HG02610 (cell line): ENCODE data around the gene BICRA.
"Not testable (repeated sequence)": the region's sequence is repeated elsewhere in the genome, so short reads cannot be mapped to it uniquely, and the experiment has no call there.

Experiments used
- ATAC-seq: cut with Tn5 transposase; IDR thresholded peaks from one replicate; pipeline ENCODE4 v1.9.1; 2021; ENCODE audit warnings: mild to moderate bottlenecking, moderate library complexity; ENCODE audit not compliant: unreplicated experiment

BICRA gene

DNA sequence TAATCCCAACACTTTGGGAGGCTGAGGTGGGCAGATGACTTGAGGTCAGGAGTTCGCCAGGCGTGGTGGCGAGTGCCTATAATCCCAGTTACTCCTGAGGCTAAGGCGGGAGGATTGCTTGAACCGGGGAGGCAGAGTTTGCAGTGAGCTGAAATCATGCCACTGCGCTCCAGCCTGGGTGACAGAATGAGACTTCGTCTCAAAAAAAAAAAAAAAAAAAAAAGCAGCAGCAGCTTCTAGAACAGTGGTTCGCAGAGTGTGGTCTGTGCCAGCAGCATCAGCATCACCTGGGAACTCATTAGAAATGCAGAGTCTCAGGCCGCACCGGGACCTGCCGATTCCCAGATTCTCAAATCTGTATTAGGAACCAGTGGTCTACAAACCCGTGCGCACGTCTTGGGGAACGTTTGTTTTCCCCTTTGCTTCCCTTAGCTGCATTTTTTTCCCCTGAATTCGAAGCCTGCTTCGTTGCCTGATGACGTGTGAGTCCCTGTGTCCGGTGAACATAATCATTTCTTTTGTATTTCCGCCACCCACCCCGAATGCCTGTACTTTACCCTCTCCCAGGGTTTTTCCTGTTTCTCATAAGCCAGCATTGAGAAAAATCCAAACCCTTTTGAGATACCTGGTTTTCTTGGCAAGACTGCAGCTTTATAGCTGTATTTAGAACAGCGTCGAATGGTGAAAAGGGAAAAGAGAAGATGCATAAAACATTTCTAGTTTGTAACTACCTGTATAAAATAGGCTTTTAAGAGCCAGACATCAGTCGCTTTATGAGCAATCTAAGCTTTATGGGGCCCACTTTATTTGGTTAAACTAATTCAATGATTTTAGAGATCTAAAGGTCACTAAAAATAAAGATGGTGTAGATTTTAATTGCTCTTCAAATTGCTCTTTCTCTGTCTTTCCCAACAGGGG is 49.8 kb downstream of the BICRA start:
- no peak for ATAC-seq

DNA sequence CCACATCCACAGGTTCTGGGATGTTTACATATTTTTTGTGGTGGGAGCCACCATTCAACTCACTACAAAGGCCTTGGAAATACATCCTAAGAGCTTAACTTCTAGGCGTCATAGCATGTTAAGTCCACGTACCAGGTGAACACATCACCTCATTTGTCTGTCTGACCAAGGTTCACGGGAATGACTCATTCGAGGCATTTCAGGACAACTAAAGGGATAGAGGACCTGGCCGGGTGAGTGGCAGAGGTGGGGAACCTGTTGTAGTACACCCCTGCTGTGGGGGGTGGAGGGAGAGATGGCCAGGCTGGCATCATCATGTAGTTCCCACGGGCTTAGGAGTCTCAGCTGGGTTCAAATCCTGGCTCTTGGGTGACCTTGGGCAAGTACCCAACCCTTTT is 51.5 kb downstream of the BICRA start:
- no peak for ATAC-seq

DNA sequence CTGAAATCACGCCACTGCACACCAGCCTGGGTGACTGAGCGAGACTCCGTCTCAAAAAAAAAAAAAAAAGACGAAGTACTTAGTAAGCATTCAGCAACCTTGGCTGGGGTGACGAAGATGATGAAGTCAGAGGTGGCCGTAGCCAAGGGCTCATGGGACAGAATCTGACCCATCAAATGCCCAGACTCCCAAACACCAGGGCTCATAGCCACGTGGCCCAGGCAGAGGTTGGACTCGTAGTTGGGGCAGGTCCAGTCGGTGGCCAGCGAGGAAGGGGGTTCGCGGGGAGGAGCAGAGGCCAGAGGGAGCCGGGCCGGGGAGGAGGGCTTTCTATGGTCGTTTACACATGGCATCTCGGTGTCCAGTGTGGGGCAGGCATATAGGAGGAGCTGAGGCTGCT is 52.2 kb downstream of the BICRA start:
- no peak for ATAC-seq

DNA sequence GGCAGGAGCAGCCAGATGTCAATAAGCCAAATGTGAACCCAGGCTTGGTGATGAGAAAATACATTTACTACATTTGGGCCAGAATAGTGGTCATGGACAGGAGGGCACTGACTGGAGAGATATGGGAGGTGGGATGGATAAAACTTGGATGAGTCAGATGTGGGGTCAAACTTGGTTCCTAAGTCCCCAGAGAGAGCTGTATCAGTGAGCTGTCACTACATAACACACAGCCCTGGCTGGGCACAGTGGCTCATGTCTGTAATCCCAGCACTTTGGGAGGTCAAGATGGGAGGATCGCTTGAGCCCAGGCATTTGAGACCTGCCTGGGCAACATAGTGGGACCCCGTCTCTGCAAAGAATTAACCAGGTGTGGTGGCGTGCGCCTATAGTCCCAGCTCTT is 52.7 kb downstream of the BICRA start:
- no peak for ATAC-seq

DNA sequence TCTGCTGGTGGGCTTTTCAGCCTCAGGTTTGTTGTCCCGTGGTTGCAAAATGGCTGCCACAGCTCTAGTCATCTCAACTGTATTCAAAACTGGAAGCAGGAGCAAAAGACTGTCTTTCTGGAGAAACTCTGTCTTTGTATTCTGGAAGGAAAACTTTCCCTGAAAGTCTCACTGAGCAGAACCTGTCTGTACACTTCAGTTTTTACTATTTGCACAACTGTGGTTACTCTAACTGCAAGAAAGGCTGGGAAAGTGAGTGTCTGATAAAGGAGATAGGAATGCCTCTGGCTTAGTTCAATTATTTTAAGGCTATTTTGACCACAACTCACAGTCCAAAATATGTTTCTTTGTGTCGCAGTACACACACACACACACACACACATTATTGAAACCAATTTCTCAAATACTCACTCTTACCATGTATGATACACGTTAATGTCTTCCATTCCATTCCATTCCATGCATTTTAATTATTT is 54.5 kb downstream of the BICRA start:
- ATAC-seq, result no peak

DNA sequence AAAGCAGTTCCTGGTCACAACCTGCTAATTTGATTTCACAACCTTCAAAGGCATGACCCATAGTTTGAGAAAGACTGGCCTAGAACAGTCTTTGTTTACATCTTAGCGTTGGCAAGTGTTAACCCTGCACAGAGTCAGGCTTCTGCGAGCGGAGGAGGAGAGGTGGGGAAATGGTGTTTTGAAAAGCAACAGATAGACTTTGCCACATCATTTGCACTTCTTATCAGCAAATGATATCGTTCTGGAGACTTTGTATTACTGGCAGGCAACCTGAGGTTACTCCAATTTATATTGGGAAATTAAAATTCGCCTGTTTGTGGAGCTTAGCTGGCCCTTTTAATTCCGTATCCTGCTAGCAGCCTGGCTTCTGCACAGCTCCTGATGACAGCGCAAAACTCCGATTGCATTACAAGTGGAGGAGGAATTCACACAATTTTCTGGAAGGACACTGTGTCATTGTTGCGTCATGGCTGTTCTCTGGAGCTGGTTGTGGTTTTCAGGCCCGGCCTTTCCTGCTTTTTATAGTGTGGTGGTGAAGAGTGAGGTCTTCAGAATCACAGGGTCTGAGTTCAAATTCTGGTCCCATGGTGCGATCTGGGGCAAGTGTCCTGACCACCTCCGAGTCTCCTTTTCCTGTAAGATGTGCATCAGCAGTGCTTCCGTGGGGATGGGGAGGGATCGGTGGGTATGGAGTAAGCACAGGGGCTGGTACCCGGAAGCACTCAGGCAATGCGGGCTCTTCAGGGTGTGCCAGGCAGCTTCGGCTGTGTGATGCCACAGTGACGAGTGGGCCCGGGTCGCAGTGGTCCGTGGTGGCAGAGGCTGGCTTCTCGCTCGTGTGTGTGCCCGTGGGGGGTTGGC is 55.2 kb downstream of the BICRA start:
- ATAC-seq, result no peak

DNA sequence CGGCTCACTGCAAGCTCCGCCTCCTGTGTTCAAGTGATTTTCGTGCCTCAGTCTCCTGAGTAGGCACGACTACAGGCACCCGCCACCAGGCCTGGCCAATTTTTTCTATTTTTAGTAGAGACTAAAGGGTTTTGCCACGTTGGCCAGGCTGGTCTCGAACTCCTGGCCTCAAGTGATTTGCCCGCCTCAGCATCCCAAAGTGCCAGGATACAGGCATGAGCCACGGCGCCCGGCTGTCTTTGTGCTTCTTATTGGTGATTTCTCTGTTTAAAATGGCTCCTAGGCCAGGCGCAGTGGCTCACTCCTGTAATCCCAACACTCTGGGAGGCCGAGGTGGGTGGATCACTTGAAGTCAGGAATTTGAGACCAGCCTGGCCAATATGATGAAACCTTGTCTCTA is 59.6 kb downstream of the BICRA start:
- not testable (repeated sequence) for ATAC-seq

DNA sequence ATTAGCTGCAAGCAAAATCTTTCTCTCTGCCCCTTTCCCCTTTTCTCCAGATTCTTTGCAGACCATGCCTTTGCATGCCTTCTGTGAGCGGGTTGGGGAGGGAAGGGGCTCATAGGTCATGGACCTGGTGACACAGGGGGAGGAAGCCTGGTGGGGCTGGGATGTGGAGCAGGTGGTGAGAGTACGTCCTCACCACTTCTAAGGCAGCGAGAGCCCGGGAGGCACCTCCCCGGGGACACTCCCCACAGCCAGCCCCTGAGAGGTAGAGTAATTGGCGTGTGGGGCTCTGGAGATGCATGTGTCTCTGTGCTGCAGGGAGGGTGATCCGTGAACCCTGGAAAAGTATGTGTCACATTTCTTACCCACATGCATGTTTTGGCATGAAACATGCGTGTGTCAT is 61.8 kb downstream of the BICRA start:
- no peak for ATAC-seq

DNA sequence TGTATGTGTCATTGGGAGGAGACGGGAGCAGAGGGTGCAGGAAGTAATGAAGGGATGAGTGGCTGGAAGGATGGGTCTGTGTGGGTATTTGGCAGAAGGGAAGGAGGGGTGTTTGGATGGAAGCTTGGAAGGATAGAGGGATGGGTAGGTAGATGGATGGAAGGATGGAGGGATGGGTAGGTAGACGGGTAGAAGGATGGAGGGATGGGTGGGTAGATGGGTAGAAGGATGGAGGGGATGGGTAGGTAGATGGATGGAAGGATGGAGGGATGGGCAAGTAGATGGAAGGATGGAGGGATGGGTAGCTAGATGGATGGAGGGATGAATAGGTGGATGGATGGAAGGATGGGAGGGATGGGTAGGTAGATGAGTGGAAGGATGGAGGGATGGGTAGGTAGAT is 62.6 kb downstream of the BICRA start:
- no peak for ATAC-seq

DNA sequence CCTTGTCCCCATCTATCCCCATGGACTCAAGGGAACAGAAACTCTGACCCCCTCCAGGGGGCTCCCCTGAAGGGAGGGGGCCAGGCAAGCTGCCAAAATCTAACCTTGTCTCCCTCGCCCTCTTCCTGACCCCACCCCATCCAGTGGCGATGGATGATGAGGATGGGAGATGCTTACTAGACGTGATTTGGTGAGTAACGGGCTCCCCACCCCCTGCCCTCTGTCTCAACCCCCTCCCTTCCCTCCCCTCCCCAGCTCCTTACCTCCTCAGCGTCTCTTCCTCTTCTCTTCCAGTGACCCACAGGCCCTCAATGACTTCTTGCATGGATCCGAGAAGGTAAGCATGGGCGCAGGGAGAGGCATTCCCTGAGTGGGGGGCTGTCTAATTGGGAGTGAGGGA is 64.5 kb downstream of the BICRA start:
- no peak for ATAC-seq

DNA sequence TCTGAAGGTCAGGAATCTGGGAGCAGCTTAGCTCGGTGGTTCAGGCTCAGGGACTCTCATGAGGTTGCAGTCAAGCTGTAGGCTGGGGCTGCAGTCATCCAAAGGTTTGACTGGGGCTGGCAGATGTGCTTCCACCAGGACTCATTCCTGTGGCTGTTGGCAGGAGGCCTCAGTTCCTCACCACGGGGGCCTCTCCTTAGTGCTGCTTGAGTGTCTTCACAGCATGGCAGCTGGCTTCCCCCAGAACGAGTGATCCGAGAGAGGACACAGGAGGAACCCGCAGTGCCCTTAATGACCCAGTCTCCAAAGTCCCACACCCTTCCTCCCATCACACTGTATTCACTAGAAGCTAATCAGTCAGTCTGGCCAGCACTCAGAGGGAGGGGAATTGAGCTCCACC is 65.6 kb downstream of the BICRA start:
- ATAC-seq, result no peak

DNA sequence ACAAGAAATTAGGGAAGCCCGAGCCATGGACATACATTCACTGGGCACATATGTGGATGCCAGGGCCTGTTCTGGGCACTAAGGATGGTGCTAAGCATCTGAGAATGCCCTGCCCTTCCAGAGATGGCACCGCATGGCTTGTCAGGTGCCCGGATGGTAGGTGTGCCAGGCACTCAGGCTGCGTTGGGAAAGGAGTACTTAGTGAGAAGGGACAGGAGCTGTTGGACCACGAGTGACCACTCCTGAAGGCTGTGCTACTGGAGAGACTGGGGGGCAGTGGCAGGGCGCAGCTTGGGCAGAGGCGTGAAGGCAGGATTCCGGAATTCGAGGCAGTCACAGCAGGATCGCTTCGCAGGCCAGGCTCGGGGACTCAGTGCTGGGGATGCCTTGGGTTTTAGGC is 66.3 kb downstream of the BICRA start:
- no peak for ATAC-seq

DNA sequence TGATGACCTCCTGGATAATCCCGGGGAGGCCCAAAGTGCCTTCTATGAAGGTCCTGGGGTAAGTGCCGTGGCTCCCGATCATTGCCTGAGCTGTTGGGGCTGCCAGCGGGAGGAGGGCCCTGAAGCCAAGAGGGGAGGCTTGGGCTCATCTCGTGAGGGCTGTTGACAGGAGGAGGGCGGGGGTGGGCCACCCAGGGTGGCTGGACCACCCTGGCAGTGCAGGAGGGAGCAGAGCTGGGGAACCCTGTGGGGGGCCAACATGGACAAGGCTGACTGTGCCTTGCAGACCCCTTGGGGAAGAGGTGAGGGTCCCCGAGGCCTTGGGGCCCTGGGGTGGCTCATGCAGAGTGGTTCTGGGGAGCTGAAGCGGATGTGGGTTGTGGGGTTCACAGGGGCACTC is 66.9 kb downstream of the BICRA start:
- no peak for ATAC-seq

DNA sequence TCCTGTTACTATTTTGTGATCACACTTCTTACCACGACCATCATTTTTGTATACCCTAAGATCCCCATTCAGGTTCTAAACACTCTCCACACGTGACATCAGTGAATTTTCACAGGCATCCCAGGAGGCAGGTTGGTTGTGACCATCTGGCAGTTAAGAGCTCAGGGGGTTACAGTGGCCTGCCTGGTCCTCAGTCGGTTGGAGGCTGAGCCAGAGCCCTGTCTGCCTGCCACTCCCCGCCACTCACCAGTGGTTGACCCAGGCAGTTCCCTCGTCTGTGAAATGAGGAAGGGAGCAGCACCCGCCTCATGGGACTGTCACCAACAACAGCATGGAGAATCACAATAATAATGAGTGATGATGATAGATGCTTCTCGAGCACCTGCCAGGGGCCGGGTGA is 67.9 kb downstream of the BICRA start:
- no peak for ATAC-seq

DNA sequence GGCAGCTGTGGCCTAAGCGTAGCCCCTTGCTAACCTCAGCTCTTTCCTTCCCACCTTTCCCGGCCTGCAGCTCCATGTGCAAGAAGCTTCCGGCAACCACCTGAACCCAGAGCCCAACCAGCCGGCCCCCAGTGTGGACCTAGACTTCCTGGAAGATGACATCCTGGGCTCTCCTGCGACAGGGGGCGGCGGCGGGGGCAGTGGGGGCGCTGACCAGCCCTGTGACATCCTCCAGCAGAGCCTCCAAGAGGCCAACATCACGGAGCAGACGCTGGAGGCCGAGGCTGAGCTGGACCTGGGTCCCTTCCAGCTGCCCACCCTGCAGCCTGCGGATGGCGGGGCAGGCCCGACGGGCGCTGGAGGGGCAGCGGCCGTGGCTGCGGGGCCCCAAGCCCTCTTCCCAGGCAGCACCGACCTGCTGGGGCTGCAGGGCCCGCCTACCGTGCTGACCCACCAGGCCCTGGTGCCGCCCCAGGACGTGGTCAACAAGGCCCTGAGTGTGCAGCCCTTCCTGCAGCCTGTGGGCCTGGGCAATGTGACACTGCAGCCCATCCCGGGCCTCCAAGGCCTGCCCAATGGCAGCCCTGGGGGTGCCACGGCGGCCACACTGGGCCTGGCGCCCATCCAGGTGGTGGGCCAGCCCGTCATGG is 70.4 kb downstream of the BICRA start:
- ATAC-seq, result no peak

DNA sequence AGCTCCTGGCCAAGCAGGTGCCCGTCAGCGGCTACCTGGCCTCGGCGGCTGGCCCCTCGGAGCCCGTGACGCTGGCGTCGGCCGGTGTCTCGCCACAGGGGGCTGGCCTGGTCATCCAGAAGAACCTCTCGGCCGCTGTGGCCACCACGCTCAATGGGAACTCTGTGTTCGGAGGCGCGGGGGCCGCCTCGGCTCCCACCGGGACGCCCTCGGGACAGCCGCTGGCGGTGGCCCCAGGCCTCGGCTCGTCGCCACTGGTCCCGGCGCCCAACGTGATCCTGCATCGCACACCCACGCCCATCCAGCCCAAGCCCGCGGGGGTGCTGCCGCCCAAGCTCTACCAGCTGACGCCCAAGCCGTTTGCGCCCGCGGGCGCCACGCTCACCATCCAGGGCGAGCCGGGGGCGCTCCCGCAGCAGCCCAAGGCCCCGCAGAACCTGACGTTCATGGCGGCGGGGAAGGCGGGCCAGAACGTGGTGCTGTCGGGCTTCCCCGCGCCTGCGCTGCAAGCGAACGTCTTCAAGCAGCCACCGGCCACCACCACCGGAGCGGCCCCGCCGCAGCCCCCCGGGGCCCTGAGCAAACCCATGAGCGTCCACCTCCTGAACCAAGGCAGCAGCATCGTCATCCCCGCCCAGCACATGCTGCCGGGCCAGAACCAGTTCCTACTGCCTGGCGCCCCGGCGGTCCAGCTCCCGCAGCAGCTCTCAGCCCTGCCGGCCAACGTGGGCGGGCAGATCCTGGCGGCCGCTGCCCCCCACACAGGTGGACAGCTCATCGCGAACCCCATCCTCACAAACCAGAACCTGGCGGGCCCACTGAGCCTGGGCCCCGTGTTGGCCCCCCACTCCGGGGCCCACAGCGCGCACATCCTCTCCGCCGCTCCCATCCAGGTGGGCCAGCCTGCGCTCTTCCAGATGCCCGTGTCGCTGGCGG is 71.3 kb downstream of the BICRA start:
- no peak for ATAC-seq

DNA sequence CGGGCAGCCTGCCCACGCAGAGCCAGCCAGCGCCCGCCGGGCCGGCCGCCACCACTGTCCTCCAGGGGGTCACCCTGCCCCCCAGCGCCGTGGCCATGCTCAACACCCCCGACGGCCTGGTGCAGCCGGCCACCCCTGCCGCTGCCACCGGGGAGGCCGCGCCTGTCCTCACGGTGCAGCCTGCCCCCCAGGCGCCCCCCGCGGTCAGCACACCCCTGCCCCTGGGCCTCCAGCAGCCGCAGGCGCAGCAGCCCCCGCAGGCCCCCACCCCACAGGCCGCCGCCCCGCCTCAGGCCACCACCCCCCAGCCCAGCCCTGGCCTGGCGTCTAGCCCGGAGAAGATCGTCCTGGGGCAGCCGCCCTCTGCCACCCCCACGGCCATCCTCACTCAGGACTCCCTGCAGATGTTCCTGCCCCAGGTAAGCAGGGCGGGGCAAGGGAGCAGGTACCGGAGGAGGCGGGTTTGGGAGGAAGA is 72.0 kb downstream of the BICRA start:
- ATAC-seq, result no peak

DNA sequence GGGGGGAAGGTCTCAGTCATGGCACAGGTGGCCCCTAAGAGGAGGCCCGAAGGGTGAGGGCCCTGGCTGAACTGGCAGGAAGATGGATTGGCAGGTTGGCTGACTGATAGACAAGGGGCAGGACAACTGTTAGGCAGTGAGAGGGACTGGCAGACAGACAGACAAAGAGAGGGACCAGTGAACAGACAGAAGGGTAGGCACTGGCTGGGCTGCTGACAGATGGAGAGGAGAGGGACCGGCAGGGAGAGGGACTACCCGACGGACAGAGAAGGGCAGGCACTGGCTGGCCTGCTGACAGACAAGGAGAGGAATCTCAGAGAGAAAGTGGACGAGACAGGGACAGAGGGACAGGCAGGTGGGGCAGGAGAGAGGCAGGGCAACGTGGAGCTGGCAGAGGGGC is 72.5 kb downstream of the BICRA start:
- ATAC-seq, result no peak

DNA sequence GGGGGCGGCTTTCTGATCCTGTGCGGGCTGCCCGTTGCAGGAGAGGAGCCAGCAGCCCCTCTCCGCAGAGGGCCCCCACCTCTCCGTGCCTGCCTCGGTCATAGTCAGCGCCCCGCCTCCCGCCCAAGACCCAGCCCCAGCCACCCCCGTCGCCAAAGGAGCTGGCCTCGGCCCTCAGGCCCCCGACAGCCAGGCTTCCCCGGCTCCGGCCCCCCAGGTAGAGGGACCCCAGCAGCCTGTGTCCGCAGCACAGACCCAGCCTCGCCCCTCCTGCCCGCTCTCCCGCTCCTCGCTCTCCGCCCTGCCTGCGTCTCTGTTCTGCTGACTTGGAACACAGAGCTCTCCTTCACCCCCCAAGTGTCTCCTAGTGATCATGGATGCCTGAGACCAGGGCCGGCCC is 73.0 kb downstream of the BICRA start:
- ATAC-seq, result no peak

DNA sequence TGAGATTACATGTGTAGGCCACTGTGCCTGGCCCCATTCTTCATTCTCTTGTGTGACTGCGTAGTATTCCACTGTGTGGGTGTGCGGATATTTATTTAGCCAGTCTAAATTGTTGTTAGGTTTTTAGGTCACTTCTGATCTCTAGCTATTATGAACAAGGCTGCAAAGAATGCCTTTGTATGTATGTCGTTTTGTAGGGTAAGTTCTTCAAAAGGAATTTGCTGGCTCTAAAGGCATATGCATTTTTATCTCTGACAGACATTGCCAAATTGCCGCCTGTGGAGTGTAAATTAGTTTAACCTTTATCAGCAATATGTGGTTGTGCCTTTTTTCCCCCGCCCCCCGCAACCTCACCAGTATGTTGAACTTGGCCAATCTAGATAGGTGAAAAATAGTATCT is 74.0 kb downstream of the BICRA start:
- no peak for ATAC-seq
